Activated CD4-positive, alpha-beta T cell treated with anti-CD3 and anti-CD28 coated beads for 24 hours (primary cell): ENCODE measurements around the gene PRDM5.
"Not testable (repeated sequence)": the region's sequence is repeated elsewhere in the genome, so short reads cannot be mapped to it uniquely, and the experiment has no call there.

ENCODE experiments used
- DNase-seq, 2 donors: peaks; one replicate each; pipeline ENCODE4 v3.0.0-alpha.2; 2020; ENCODE audit warnings: low read depth in 2 of 2

PRDM5 gene

GRCh38 chr4:120648336-120648735, 274.2 kb downstream of the PRDM5 start:
- not testable (repeated sequence) for DNase-seq
